ENCODE measurements around the gene PRR36. TPM values are rescaled to one million over a fixed set of nuclear protein-coding genes. Genes with fewer than 3 reads are reported as not detected.

The PRR36 gene
- total RNA-seq, 6 experiments from 2014 or later: 0.05 to 0.18 (median 0.09) TPM; not detected in 2

DNA sequence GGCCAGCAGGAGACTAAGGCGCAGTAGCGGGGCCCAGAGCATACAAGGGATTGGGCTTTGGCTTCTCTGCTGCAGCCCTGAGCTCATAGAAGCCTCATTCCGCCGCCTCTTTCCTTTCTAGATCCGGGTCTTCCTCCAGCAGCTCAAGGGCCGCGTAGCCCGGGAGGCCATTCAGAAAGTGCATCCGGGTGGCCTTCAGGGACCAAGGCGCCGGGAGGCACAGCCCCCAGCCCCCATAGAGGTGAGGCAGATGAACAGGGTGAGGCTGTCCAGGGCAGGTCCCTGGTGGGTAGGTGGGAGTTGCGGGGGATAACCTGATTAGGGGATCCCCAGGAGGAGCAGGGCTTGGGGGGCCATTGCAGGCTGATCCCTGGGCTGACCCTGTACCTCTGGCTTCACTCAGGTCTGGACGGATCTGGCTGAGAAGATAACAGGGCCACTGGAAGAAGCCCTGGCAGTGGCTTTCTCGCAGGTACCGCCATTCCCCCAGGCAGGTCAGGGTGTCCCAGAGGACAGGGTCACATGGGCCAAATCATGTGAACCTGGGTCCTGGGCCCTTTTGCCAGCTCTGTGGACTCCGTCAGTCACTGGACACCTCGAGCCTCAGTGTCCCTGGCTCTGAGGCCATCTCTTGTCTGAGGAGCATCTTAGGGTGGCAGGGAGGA is 47.2 kb upstream of the PRR36 start:
- Mint-ChIP-seq H3K4me3 (peak overlapping the region; percentile 89), H3K4me1 (ENCODE audit: low read depth) (peaks cover 14% of the 10 kb centered on the region), H3K27ac (peak overlapping the region; percentile 92), H3K9me3 (no peaks in the 10 kb centered on the region), H3K27me3 (ENCODE audit: insufficient read depth) (peaks cover 5% of the 10 kb centered on the region), H3K36me3 (ENCODE audit: low read depth) (no peaks in the 10 kb centered on the region)
- no peak for DNase-seq
- TF ChIP-seq, protein P1, sequence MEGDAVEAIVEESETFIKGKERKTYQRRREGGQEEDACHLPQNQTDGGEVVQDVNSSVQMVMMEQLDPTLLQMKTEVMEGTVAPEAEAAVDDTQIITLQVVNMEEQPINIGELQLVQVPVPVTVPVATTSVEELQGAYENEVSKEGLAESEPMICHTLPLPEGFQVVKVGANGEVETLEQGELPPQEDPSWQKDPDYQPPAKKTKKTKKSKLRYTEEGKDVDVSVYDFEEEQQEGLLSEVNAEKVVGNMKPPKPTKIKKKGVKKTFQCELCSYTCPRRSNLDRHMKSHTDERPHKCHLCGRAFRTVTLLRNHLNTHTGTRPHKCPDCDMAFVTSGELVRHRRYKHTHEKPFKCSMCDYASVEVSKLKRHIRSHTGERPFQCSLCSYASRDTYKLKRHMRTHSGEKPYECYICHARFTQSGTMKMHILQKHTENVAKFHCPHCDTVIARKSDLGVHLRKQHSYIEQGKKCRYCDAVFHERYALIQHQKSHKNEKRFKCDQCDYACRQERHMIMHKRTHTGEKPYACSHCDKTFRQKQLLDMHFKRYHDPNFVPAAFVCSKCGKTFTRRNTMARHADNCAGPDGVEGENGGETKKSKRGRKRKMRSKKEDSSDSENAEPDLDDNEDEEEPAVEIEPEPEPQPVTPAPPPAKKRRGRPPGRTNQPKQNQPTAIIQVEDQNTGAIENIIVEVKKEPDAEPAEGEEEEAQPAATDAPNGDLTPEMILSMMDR (IDR thresholded peaks at IDR 0.05): no peak

DNA sequence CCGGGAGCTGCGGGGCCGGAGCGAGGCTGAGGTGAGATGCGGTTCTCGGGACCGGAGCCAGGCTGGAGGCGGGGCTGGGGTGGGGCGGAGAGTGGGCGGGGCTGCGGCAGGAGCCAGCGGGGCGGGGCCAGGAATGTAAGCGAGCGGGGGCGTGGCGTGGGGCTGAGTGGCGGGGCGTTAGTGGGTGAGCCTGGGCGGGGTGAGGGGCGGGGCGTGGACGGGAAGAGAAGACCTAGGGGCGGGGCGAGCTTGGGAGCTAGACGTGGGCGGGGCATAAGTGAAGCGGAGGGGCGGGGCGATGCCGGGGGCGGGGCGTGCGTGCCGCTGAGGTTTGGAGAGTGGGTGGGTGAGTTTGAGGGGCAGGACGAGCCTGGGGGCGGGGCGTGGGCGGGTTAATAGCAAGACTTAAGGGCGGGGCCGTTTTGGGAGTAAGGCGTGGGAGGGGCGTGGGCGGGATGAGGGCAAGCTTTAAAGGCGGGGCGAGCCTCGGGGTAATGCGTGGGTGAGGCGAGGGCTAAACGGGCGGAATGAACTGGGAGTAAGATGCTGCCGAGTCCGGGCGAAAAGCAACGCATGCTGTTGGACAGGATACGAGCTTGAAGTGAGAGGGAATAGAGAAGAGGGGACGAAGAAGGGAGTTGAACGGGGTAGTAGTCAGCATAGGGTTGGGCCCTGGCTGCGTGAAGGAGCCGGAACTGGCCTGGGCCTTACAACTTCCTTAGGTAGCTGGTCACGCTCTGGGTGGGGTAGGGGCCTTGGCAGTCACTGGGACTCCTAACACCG is 46.5 kb upstream of the PRR36 start:
- Mint-ChIP-seq H3K4me1 (ENCODE audit: low read depth) (peaks cover 15% of the 10 kb centered on the region), H3K4me3 (peak overlapping the region; percentile 89), H3K27ac (peak overlapping the region; percentile 92), H3K36me3 (ENCODE audit: low read depth) (no peaks in the 10 kb centered on the region), H3K27me3 (ENCODE audit: insufficient read depth) (peaks cover 5% of the 10 kb centered on the region), H3K9me3 (no peaks in the 10 kb centered on the region)
- TF ChIP-seq, protein P1 (IDR thresholded peaks at IDR 0.05): no peak
- DNase-seq: peak; percentile 95

GRCh38 chr19:7919610-7920518 is 45.7 kb upstream of the PRR36 start, which contains the start of gene SNAPC2:
SNAPC2 (plus strand) TSS chr19:7920338; CDS start chr19:7920367, 29 bp downstream.
- H3K9me3 Mint-ChIP-seq: no peaks in the 10 kb centered on the region
- no peaks in the 10 kb centered on the region for H3K36me3 Mint-ChIP-seq (ENCODE audit: low read depth)
- TF ChIP-seq, protein P1 (IDR thresholded peaks at IDR 0.05): peak; percentile 46
- peaks cover 19% of the 10 kb centered on the region for H3K4me1 Mint-ChIP-seq (ENCODE audit: low read depth)
- H3K4me3 Mint-ChIP-seq: peak within 1 kb of the TSS; percentile 89
- peaks cover 6% of the 10 kb centered on the region for H3K27me3 Mint-ChIP-seq (ENCODE audit: insufficient read depth)
- peak within 1 kb of the TSS; percentile 92 for H3K27ac Mint-ChIP-seq
- DNase-seq: peak; percentile 96

- Mint-ChIP-seq H3K27ac (no peak overlapping the region), H3K4me3 (peak overlapping the region; percentile 84), H3K9me3 (no peaks in the 10 kb centered on the region), H3K27me3 (ENCODE audit: insufficient read depth) (peaks cover 6% of the 10 kb centered on the region), H3K4me1 (ENCODE audit: low read depth) (peaks cover 19% of the 10 kb centered on the region), H3K36me3 (ENCODE audit: low read depth) (no peaks in the 10 kb centered on the region)
- no peak for DNase-seq
- TF ChIP-seq, protein P1 (IDR thresholded peaks at IDR 0.05): no peak
Measured at GRCh38 chr19:7918615-7919421, 44.6 kb upstream of the PRR36 start.

Data from HFFc6 (cell line).